H1 (cell line): ENCODE data around the gene UBASH3A. TPM values are rescaled to one million over a fixed set of nuclear protein-coding genes. Genes with fewer than 3 reads are reported as not detected.

ENCODE experiments used
- CTCF ChIA-PET: fragments of 300-600 bp; sonication (Branson Sonifier 250); formaldehyde crosslinking; loops from one replicate; lab custom pipeline; 2021; ENCODE audit not compliant: partially characterized antibody; lab: Charles Lee
- POLR2A ChIA-PET: fragments of 300-600 bp; sonication (Branson Sonifier 250); formaldehyde crosslinking; loops from one replicate; lab custom pipeline; 2021; ENCODE audit warnings: inconsistent platforms; ENCODE audit not compliant: partially characterized antibody; lab: Charles Lee
- DNase-seq, 2 experiments: peaks; one replicate each; pipeline versions ENCODE4 v3.0.0 to v3.0.0-alpha.2; 2010 to 2022; ENCODE audit warnings: low spot score in 2 of 2, low read depth in 1 of 2, mixed read lengths in 1 of 2
- FAIRE-seq: peaks from 2 replicates; lab custom pipeline; 2011; peaks lifted over from hg19 to GRCh38; lab: Jason Lieb, UNC
- H2AFZ ChIP-seq: 2 replicates; pipeline ENCODE4 v1.8.1; 2012; ENCODE audit warnings: low read length, inconsistent platforms
- H2AK5ac ChIP-seq: 2 replicates; pipeline ENCODE4 v1.6.1; 2013; ENCODE audit warnings: low read depth, low read length
- H2BK120ac ChIP-seq: replicated peaks from 2 replicates; pipeline ENCODE3; 2013; ENCODE audit warnings: low read depth, low read length, inconsistent platforms
- H2BK12ac ChIP-seq: 2 replicates; pipeline ENCODE4 v1.6.1; 2013; ENCODE audit warnings: low read depth, low read length
- H2BK15ac ChIP-seq: 2 replicates; pipeline ENCODE4 v1.6.1; 2013; ENCODE audit warnings: low read length
- H2BK20ac ChIP-seq: 2 replicates; pipeline ENCODE4 v1.6.1; 2013; ENCODE audit warnings: low read length
- H2BK5ac ChIP-seq: 2 replicates; pipeline ENCODE4 v1.6.1; 2013; ENCODE audit warnings: low read depth, low read length
- H3K14ac ChIP-seq: 2 replicates; pipeline ENCODE4 v1.6.1; 2013; ENCODE audit warnings: inconsistent platforms; ENCODE audit not compliant: insufficient read length
- H3K18ac ChIP-seq: 2 replicates; pipeline ENCODE4 v1.6.1; 2013; ENCODE audit warnings: low read length; ENCODE audit errors: extremely low read depth
- H3K23ac ChIP-seq: 2 replicates; pipeline ENCODE4 v1.6.1; 2013; ENCODE audit warnings: inconsistent platforms; ENCODE audit not compliant: insufficient read length
- H3K23me2 ChIP-seq: 2 replicates; pipeline ENCODE4 v1.6.1; 2013; ENCODE audit warnings: low read depth, low read length
- H3K27ac ChIP-seq: 2 replicates; pipeline ENCODE4 v1.6.1; 2011; ENCODE audit warnings: low read depth, low read length, inconsistent platforms
- H3K27me3 ChIP-seq, 4 experiments: replicated peaks in 1 of 4; 1 replicate in 1 of 4; 2 replicates in 3 of 4; pipeline versions ENCODE4 v1.6.1 to v1.8.1; 2011 to 2013; ENCODE audit warnings: low read length in 3 of 4, mild to moderate bottlenecking in 3 of 4, inconsistent platforms in 2 of 4, mixed read lengths in 2 of 4, moderate library complexity in 1 of 4; ENCODE audit not compliant: control insufficient read depth in 3 of 4, insufficient read depth in 3 of 4; ENCODE audit errors: extremely low read depth in 1 of 4
- H3K36me3 ChIP-seq, 4 experiments: 2 replicates each; pipeline versions ENCODE4 v1.6.1 to v1.8.1; 2011 to 2013; ENCODE audit warnings: mild to moderate bottlenecking in 4 of 4, low read length in 3 of 4, moderate library complexity in 2 of 4, control low read depth in 1 of 4, inconsistent platforms in 1 of 4; ENCODE audit not compliant: insufficient read depth in 4 of 4, control insufficient read depth in 2 of 4
- H3K4ac ChIP-seq: replicated peaks from 2 replicates; pipeline ENCODE3; 2013; ENCODE audit warnings: low read length, low read depth, mixed read lengths, inconsistent platforms; ENCODE audit not compliant: insufficient read length
- H3K4me1 ChIP-seq, 4 experiments: replicated peaks in 1 of 4; 1 replicate in 1 of 4; 2 replicates in 3 of 4; pipeline versions ENCODE4 v1.6.1 to v1.8.1; 2011 to 2013; ENCODE audit warnings: low read length in 3 of 4, inconsistent platforms in 2 of 4, mixed read lengths in 1 of 4; ENCODE audit not compliant: insufficient read depth in 4 of 4, control insufficient read depth in 3 of 4
- H3K4me2 ChIP-seq, 2 experiments: 2 replicates each; pipeline versions ENCODE4 v1.6.1 to v1.8.1; 2011 to 2013; ENCODE audit warnings: low read depth in 2 of 2, low read length in 2 of 2, control low read depth in 1 of 2, inconsistent platforms in 1 of 2, mild to moderate bottlenecking in 1 of 2; ENCODE audit not compliant: insufficient read depth in 1 of 2
- H3K4me3 ChIP-seq, 4 experiments: fragments of 200-600, 300-600 bp in 1 of 4; sonication (generic), shearing (Covaris generic), sonication (Bioruptor Twin) in 1 of 4; 2 replicates each; pipeline versions ENCODE4 v1.5.1 to v1.8.1; 2011 to 2016; ENCODE audit warnings: low read length in 4 of 4, low read depth in 3 of 4, control low read depth in 2 of 4, inconsistent platforms in 2 of 4, mild to moderate bottlenecking in 2 of 4, mixed read lengths in 1 of 4, moderate library complexity in 1 of 4; ENCODE audit not compliant: insufficient read depth in 2 of 4; ENCODE audit errors: extremely low read depth in 1 of 4
- H3K56ac ChIP-seq: replicated peaks from 2 replicates; pipeline ENCODE3; 2013; ENCODE audit warnings: low read depth, mild to moderate bottlenecking, mixed read lengths, low read length, inconsistent platforms; ENCODE audit not compliant: insufficient read length
- H3K79me1 ChIP-seq: 2 replicates; pipeline ENCODE4 v1.6.1; 2013; ENCODE audit warnings: low read depth, low read length, control low read depth
- H3K79me2 ChIP-seq, 2 experiments: 2 replicates each; pipeline versions ENCODE4 v1.6.1 to v1.8.1; 2012 to 2013; ENCODE audit warnings: low read length in 2 of 2, mild to moderate bottlenecking in 2 of 2, inconsistent platforms in 1 of 2; ENCODE audit not compliant: insufficient read depth in 2 of 2, control insufficient read depth in 1 of 2
- H3K9ac ChIP-seq, 4 experiments: replicated peaks in 1 of 4; 1 replicate in 1 of 4; 2 replicates in 3 of 4; pipeline versions ENCODE4 v1.6.1 to v1.8.1; 2011 to 2013; ENCODE audit warnings: low read depth in 3 of 4, low read length in 3 of 4, control low read depth in 2 of 4, mild to moderate bottlenecking in 2 of 4, moderate library complexity in 2 of 4, inconsistent platforms in 1 of 4; ENCODE audit errors: extremely low read depth in 1 of 4
- H3K9me3 ChIP-seq, 2 experiments: 2 replicates each; pipeline versions ENCODE4 v1.6.1 to v1.8.1; 2012 to 2013; ENCODE audit warnings: mild to moderate bottlenecking in 2 of 2, moderate library complexity in 2 of 2, control low read depth in 1 of 2, inconsistent platforms in 1 of 2, low read depth in 1 of 2, low read length in 1 of 2, mixed read lengths in 1 of 2; ENCODE audit not compliant: insufficient read depth in 2 of 2
- H4K20me1 ChIP-seq, 2 experiments: replicated peaks in 1 of 2; 2 replicates each; pipeline versions ENCODE3 to v1.8.1; 2011 to 2013; ENCODE audit warnings: inconsistent platforms in 2 of 2, low read length in 2 of 2, mild to moderate bottlenecking in 1 of 2; ENCODE audit not compliant: insufficient read depth in 2 of 2, control insufficient read depth in 1 of 2
- H4K5ac ChIP-seq: 2 replicates; pipeline ENCODE4 v1.6.1; 2013; ENCODE audit warnings: low read length, low read depth, mixed read lengths, inconsistent platforms; ENCODE audit not compliant: insufficient read length
- H4K8ac ChIP-seq: 2 replicates; pipeline ENCODE4 v1.8.0; 2013; ENCODE audit warnings: mild to moderate bottlenecking, moderate library complexity, low read length, inconsistent platforms; ENCODE audit not compliant: insufficient read depth; ENCODE audit errors: extremely low read depth
- H4K91ac ChIP-seq: replicated peaks from 2 replicates; pipeline ENCODE3; 2013; ENCODE audit warnings: low read length, mixed read lengths, inconsistent platforms; ENCODE audit not compliant: insufficient read length
- ASH2L ChIP-seq: fragments of 200-600, 300-600 bp; sonication (generic); IDR thresholded peaks from one replicate; pipeline ENCODE4 v1.7.1; 2017; ENCODE audit warnings: low read length
- CTBP2 ChIP-seq: IDR thresholded peaks from 2 replicates; pipeline ENCODE4 v1.7.0; 2011; ENCODE audit warnings: borderline replicate concordance, mild to moderate bottlenecking, moderate library complexity, mixed read lengths, low read length; ENCODE audit not compliant: insufficient read depth, insufficient read length
- EZH2 ChIP-seq: fragments of 200-600 bp; sonication (generic); IDR thresholded peaks from 2 replicates; pipeline ENCODE4 v1.7.1; 2012; ENCODE audit warnings: low read depth, mild to moderate bottlenecking, moderate library complexity, low read length, inconsistent platforms; ENCODE audit not compliant: severe bottlenecking
- GABPA ChIP-seq: IDR thresholded peaks from 2 replicates; pipeline ENCODE4 v1.6.1; 2011; ENCODE audit warnings: mild to moderate bottlenecking, low read length, moderate library complexity, borderline replicate concordance; ENCODE audit not compliant: insufficient read depth
- MAX ChIP-seq: IDR thresholded peaks from 2 replicates; pipeline ENCODE4 v1.6.1; 2012; ENCODE audit warnings: inconsistent platforms
- NRF1 ChIP-seq: IDR thresholded peaks from 2 replicates; pipeline ENCODE4 v1.6.1; 2011; ENCODE audit warnings: mild to moderate bottlenecking, low read depth, low read length, improper control_type of control experiment
- POLR2AphosphoS5 ChIP-seq: IDR thresholded peaks from 2 replicates; pipeline ENCODE4 v1.6.1; 2011; ENCODE audit warnings: low read depth, low read length
- RNF2 ChIP-seq: fragments of 200-900, 300-1000 bp; sonication (generic); IDR thresholded peaks from 2 replicates; pipeline ENCODE4 v1.7.1; 2016; ENCODE audit warnings: borderline replicate concordance, low read depth, mild to moderate bottlenecking, antibody characterized with exemption, low read length; ENCODE audit not compliant: poor library complexity, severe bottlenecking; ENCODE audit errors: missing control alignments
- RXRA ChIP-seq: IDR thresholded peaks from 2 replicates; pipeline ENCODE4 v1.6.1; 2011; ENCODE audit warnings: low read depth, mild to moderate bottlenecking, low read length, moderate library complexity; ENCODE audit not compliant: insufficient read depth
- SIX5 ChIP-seq: IDR thresholded peaks from 2 replicates; pipeline ENCODE4 v1.6.1; 2011; ENCODE audit warnings: mild to moderate bottlenecking, low read depth, low read length
- SP1 ChIP-seq: IDR thresholded peaks from 2 replicates; pipeline ENCODE4 v1.6.1; 2011; ENCODE audit warnings: low read depth, low read length
- TAF1 ChIP-seq: IDR thresholded peaks from 2 replicates; pipeline ENCODE4 v1.6.1; 2011; ENCODE audit warnings: mild to moderate bottlenecking, low read depth, low read length
- TBP ChIP-seq: IDR thresholded peaks from 2 replicates; pipeline ENCODE4 v1.6.1; 2011; ENCODE audit warnings: low read depth, low read length, improper control_type of control experiment
- TEAD4 ChIP-seq: IDR thresholded peaks from 2 replicates; pipeline ENCODE4 v1.6.1; 2012; ENCODE audit warnings: low read depth, low read length, inconsistent platforms, mixed read lengths
- WGBS, 2 experiments: shearing (Covaris generic) in 1 of 2; methylation state at CpG; one replicate each; pipeline versions ENCODE4 v1.1.6 to v1.1.7; 2013 to 2015; ENCODE audit warnings: low lambda C conversion rate in 2 of 2, mixed read lengths in 2 of 2, inconsistent platforms in 1 of 2, low coverage in 1 of 2, missing lambda C conversion rate in 1 of 2; ENCODE audit not compliant: insufficient replicate concordance in 2 of 2, insufficient coverage in 1 of 2, insufficient read length in 1 of 2; ENCODE audit errors: extremely low coverage in 1 of 2, missing lambda C conversion rate in 1 of 2; 5-methylcytosine and 5-hydroxymethylcytosine counted together
- polyA plus RNA-seq, 7 experiments: library from polyadenylated mRNA; depleted of rRNA in 3 of 7; stranded (reverse) in 5 of 7; unstranded in 2 of 7; fragments of >200 nt in 5 of 7; fragments of 200-250 nt in 2 of 7; gene quantifications; 1 replicate in 5 of 7; 2 replicates in 1 of 7; 4 replicates in 1 of 7; pipeline versions ENCODE4 v1.2.1 to v1.2.3, GENCODE V29; 2011 to 2013; ENCODE audit warnings: missing spikeins in 2 of 7, mixed read lengths in 2 of 7
- total RNA-seq: library from RNA; stranded (reverse); fragmentation: NEBNext Ultra II Directional; extraction: Animal tissue kit (Norgen Biotek cat#: 25700); gene quantifications from 2 replicates; pipeline ENCODE4 v1.2.1, GENCODE V29; 2021

The UBASH3A gene
- total and polyA plus RNA-seq, 2 of the 8 experiments (the other 6 are each of a cell fraction or from before 2014, with no cell fraction given) = not detected

- no peak overlapping the region for H3K56ac ChIP-seq
- H3K27me3 ChIP-seq = no peaks in the 10 kb centered on the region
- H3K14ac ChIP-seq = no peak overlapping the region
- no peak overlapping the region for H3K27ac ChIP-seq
- DNase-seq (no peak), FAIRE-seq (no peak)
- H3K4ac ChIP-seq = no peak overlapping the region
- H3K9me3 ChIP-seq = peaks cover 2 to 3% of the 10 kb centered on the region in 2 experiments; a peak in 2 of 4 replicates
- H2AFZ ChIP-seq = no peak overlapping the region
- no peak overlapping the region for H2BK12ac ChIP-seq
- no peak overlapping the region for H2BK120ac ChIP-seq
- H3K36me3 ChIP-seq = no peaks in the 10 kb centered on the region
- CTCF ChIA-PET = interaction anchor here (1.3 kb wide), 1 partner anchor 341 kb away, joined by 3 read pairs; no protein-coding TSS in a partner anchor
- no peak overlapping the region for H3K4me2 ChIP-seq
- no peak overlapping the region for H4K5ac ChIP-seq
- H2AK5ac ChIP-seq = no peak overlapping the region
- H3K23ac ChIP-seq = no peak overlapping the region
- no peak overlapping the region for H4K91ac ChIP-seq
- no peaks in the 10 kb centered on the region for H3K79me2 ChIP-seq
- POLR2A ChIA-PET = no interaction called here
- H2BK15ac ChIP-seq = no peak overlapping the region
- no peak overlapping the region for H2BK5ac ChIP-seq
- H3K4me3 ChIP-seq = no peak overlapping the region
- H3K18ac ChIP-seq = no peak overlapping the region
- no peak overlapping the region for H3K9ac ChIP-seq
- H2BK20ac ChIP-seq = no peak overlapping the region
- peaks cover 1 to 11% (median 9%) of the 10 kb centered on the region in 4 experiments; a peak in 5 of 7 replicates for H3K4me1 ChIP-seq
- 65% methylated on average over 1 of the region's 1 CpG; no CpG with 5 or more reads in 1 of the 2 experiments for WGBS, 2 experiments
- no peaks in the 10 kb centered on the region for H4K20me1 ChIP-seq
- H3K79me1 ChIP-seq = no peaks in the 10 kb centered on the region
- no peaks in the 10 kb centered on the region; the same call in 1 of the 2 replicates for H3K23me2 ChIP-seq
- H4K8ac ChIP-seq = no peak overlapping the region
- TF ChIP-seq GABPA = no peak
- TF ChIP-seq TBP = no peak
- TF ChIP-seq EZH2 = no peak
- no peak for TF ChIP-seq MAX
- TF ChIP-seq SP1 = no peak
- TF ChIP-seq RNF2 = no peak
- no peak for TF ChIP-seq TEAD4
- TF ChIP-seq ASH2L = no peak
- no peak for TF ChIP-seq RXRA
- TF ChIP-seq POLR2AphosphoS5 = no peak
- no peak for TF ChIP-seq TAF1
- no peak for TF ChIP-seq CTBP2
- TF ChIP-seq SIX5 = no peak
- TF ChIP-seq NRF1 = no peak
Measured at GRCh38 chr21:42459082-42459460, 55.4 kb downstream of the UBASH3A start.
